ENCODE measurements around the gene CHTOP. TPM values are rescaled to one million over a fixed set of nuclear protein-coding genes. Genes with fewer than 3 reads are reported as not detected.

CHTOP gene
- total RNA-seq, 1 experiment from 2014 or later, result 156 TPM

DNA sequence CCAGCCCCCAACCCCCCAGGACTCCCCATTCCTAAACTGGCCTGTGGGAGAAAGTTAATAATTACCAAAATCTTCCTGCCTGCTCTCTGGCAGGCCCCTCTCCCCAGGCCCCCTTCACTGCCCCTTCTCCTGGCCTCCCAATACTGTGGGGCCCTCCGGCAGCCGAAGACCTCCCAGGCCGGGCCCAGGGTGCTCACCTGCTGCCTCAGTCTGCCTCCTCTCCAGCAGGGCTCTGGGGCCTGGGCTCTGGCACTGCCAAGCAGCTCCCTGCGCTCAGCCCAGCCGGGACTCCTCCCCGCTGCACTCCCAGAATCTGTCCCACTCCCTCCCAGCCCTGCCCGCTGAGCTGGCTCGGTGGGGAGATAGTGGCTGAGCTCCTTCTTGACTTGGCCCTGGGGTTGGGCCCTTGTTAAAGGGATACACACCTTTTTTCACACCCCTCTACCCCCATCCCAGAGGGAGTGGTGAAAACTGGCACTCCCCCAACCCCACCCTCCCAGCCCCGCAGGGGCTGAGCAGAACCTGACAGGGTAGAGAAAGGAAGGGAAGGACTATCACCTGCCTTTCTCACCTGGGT is 21.0 kb upstream of the CHTOP start, which contains the start of gene S100A16:
S100A16 (minus strand) TSS at position 383 of the 577 bp plus-strand sequence. CDS start 4,986 bp downstream, outside the sequence.
- Mint-ChIP-seq H3K36me3 (ENCODE audit: insufficient read depth, unreplicated experiment) (peaks cover 30% of the 10 kb centered on the region), H3K27me3 (ENCODE audit: insufficient read depth, unreplicated experiment) (no peaks in the 10 kb centered on the region), H3K9me3 (ENCODE audit: unreplicated experiment) (no peaks in the 10 kb centered on the region), H3K27ac (ENCODE audit: low read depth, unreplicated experiment) (peak within 1 kb of the TSS; percentile 94), H3K4me1 (ENCODE audit: insufficient read depth, unreplicated experiment) (peaks cover 80% of the 10 kb centered on the region), H3K4me3 (ENCODE audit: unreplicated experiment) (peak within 1 kb of the TSS; percentile 90)
- TF ChIP-seq, protein P1, sequence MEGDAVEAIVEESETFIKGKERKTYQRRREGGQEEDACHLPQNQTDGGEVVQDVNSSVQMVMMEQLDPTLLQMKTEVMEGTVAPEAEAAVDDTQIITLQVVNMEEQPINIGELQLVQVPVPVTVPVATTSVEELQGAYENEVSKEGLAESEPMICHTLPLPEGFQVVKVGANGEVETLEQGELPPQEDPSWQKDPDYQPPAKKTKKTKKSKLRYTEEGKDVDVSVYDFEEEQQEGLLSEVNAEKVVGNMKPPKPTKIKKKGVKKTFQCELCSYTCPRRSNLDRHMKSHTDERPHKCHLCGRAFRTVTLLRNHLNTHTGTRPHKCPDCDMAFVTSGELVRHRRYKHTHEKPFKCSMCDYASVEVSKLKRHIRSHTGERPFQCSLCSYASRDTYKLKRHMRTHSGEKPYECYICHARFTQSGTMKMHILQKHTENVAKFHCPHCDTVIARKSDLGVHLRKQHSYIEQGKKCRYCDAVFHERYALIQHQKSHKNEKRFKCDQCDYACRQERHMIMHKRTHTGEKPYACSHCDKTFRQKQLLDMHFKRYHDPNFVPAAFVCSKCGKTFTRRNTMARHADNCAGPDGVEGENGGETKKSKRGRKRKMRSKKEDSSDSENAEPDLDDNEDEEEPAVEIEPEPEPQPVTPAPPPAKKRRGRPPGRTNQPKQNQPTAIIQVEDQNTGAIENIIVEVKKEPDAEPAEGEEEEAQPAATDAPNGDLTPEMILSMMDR (IDR thresholded peaks at IDR 0.05; ENCODE audit: unreplicated experiment), result no peak
- CTCF ChIA-PET, result interaction anchor here (0.6 to 11.8 kb wide), 20 partner anchors 10 to 374 kb away, joined by 3 to 214 read pairs (median 4); partner anchors contain the start of genes CHTOP, RAB13, S100A1 and S100A13
- BruUV-seq (replicated peaks), result no TSS peak
- POLR2A ChIA-PET, result interaction anchor here (0.5 to 46.1 kb wide), 40 partner anchors 3 to 795 kb away, joined by 3 to 1272 read pairs (median 7); partner anchors contain the start of genes CHTOP, CREB3L4, GATAD2B and ILF2
- peak; percentile 98 for DNase-seq (ENCODE audit: unreplicated experiment)
- intact Hi-C loops (cut with micrococcal nuclease), result loop anchor here (1.0 kb wide), 1 partner anchor 21 kb away; the partner anchor contains the start of gene CHTOP

DNA sequence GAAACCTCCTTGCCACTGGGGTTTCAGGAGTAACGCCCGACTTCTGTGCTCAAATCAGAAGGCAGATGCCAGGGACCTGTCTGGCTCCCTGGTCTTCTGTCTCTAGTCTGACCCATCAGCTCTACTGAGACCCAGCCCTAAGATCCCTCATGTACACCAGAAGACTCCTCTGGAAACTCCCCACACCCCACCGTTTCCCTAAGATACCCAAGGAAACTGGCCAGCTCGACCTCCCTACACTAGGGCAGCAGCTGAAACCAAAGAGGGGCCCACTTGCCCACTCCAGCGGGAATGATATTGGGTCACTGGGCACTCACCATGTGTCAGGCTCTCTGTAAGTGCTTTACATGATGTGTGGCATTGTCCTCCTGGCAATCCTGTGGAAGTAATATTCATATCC is 20.5 kb upstream of the CHTOP start:
- no peak for DNase-seq (ENCODE audit: unreplicated experiment)
- intact Hi-C loops (cut with micrococcal nuclease), result loop anchor here (1.0 kb wide), 1 partner anchor 21 kb away; the partner anchor contains the start of gene CHTOP
- Mint-ChIP-seq H3K4me3 (ENCODE audit: unreplicated experiment) (peak overlapping the region; percentile 90), H3K4me1 (ENCODE audit: insufficient read depth, unreplicated experiment) (peaks cover 79% of the 10 kb centered on the region), H3K36me3 (ENCODE audit: insufficient read depth, unreplicated experiment) (peaks cover 25% of the 10 kb centered on the region), H3K27me3 (ENCODE audit: insufficient read depth, unreplicated experiment) (no peaks in the 10 kb centered on the region), H3K27ac (ENCODE audit: low read depth, unreplicated experiment) (peak overlapping the region; percentile 94), H3K9me3 (ENCODE audit: unreplicated experiment) (no peaks in the 10 kb centered on the region)
- ChIA-PET CTCF (interaction anchor here (0.6 to 11.8 kb wide), 12 partner anchors 14 to 373 kb away, joined by 3 to 214 read pairs (median 6); partner anchors contain the start of genes RAB13, S100A1 and S100A13), POLR2A (interaction anchor here (0.6 to 46.1 kb wide), 30 partner anchors 2 to 354 kb away, joined by 3 to 1272 read pairs (median 9); partner anchors contain the start of genes CHTOP, CREB3L4, GATAD2B and ILF2)
- TF ChIP-seq, protein P1 (IDR thresholded peaks at IDR 0.05; ENCODE audit: unreplicated experiment), result no peak
- BruUV-seq (replicated peaks), result no TSS peak

DNA sequence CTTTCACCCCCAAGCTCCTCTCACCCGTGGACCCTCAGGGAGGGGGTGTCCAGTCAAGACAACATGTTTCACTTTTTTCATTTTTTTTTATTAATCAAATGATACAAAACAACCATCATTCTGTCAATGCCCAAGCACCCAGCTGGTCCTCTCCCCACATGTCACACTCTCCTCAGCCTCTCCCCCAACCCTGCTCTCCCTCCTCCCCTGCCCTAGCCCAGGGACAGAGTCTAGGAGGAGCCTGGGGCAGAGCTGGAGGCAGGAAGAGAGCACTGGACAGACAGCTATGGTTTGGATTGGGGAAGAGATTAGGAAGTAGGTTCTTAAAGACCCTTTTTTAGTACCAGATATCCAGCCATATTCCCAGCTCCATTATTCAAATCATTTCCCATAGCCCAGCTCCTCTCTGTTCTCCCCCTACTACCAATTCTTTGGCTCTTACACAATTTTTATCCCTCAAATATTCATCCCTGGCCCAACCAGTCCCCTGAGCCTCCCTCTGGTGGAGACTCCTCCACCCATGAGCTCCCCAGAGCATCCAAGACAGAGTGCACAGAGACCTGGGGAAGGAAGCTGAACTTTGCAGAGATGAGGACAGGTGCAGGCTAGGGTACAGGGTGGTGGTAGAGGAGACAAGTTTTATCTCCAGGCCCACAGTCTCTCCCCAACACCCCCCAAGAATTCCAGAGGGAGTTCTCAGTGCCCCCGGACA is 19.5 kb upstream of the CHTOP start:
- DNase-seq (ENCODE audit: unreplicated experiment), result peak; percentile 30
- TF ChIP-seq, protein P1 (IDR thresholded peaks at IDR 0.05; ENCODE audit: unreplicated experiment), result no peak
- peak overlapping the region; percentile 94 for H3K27ac Mint-ChIP-seq (ENCODE audit: low read depth, unreplicated experiment)
- intact Hi-C loops (cut with micrococcal nuclease), result no loop called here
- ChIA-PET POLR2A (interaction anchor here (0.7 to 46.1 kb wide), 23 partner anchors 1 to 372 kb away, joined by 3 to 1272 read pairs (median 6); partner anchors contain the start of genes CHTOP, ILF2, RAB13 and S100A1), CTCF (interaction anchor here (0.7 to 11.8 kb wide), 18 partner anchors 11 to 372 kb away, joined by 3 to 214 read pairs (median 4); partner anchors contain the start of genes RAB13, S100A1 and S100A13)
- peak overlapping the region; percentile 90 for H3K4me3 Mint-ChIP-seq (ENCODE audit: unreplicated experiment)
- no peaks in the 10 kb centered on the region for H3K9me3 Mint-ChIP-seq (ENCODE audit: unreplicated experiment)
- peaks cover 70% of the 10 kb centered on the region for H3K4me1 Mint-ChIP-seq (ENCODE audit: insufficient read depth, unreplicated experiment)
- BruUV-seq (replicated peaks), result no TSS peak
- H3K36me3 Mint-ChIP-seq (ENCODE audit: insufficient read depth, unreplicated experiment), result peaks cover 30% of the 10 kb centered on the region
- no peaks in the 10 kb centered on the region for H3K27me3 Mint-ChIP-seq (ENCODE audit: insufficient read depth, unreplicated experiment)

All from MCF 10A (cell line).